Gastrocnemius medialis (tissue), 4 donors: Measurements from ENCODE around the gene NME3.

Experiments
- POLR2A ChIP-seq, 2 donors: fragments of 450-650 bp; IDR thresholded peaks; one replicate each; pipeline ENCODE4 v1.6.1; 2017; ENCODE audit warnings: antibody characterized with exemption in 2 of 2, mild to moderate bottlenecking in 2 of 2, moderate library complexity in 2 of 2
- TF ChIP-seq, protein P1 (sequence below), 5 experiments: fragments of 450-650 bp in 3 of 5; fragments of 200-600 bp in 2 of 5; sonication (generic) in 2 of 5; IDR thresholded peaks in 4 of 5; conservative IDR thresholded peaks in 1 of 5; 1 replicate in 4 of 5; 2 replicates in 1 of 5; pipeline ENCODE4 v1.5.1; 2016 to 2019; ENCODE audit warnings: antibody characterized with exemption in 5 of 5, mild to moderate bottlenecking in 3 of 5, moderate library complexity in 3 of 5

DNA sequence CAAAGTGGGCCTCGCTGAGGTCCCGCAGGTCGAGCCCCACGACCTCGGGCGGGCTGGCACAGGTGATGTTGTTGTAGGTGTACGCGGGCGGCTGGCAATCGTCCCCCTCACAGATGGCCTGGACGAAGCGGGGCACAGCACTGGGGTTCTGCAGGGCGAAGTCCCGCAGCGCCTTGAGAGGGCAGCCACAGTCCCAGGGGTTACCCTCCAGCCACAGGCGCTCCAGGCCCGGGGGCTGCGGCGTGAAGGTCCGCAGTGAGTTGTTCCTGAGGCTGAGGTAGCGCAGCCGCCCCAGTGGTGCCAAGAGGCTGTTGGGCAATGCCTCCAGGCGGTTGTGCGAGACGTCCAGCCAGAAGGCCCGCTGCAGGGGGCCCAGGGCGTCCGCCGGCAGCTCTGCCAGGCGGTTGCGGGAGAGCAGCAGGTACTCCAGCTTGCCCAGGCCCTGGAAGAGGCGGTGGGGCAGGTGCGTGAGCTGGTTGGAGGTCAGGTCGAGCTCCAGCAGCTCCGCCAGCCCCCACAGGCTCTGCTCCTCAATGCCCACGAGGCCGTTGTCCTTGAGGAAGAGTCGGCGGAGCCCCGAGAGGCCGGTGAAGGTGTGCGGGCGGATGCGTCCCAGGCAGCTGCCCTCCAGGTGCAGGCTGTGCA, 19.4 kb upstream of the NME3 start:
- TF ChIP-seq, protein P1, sequence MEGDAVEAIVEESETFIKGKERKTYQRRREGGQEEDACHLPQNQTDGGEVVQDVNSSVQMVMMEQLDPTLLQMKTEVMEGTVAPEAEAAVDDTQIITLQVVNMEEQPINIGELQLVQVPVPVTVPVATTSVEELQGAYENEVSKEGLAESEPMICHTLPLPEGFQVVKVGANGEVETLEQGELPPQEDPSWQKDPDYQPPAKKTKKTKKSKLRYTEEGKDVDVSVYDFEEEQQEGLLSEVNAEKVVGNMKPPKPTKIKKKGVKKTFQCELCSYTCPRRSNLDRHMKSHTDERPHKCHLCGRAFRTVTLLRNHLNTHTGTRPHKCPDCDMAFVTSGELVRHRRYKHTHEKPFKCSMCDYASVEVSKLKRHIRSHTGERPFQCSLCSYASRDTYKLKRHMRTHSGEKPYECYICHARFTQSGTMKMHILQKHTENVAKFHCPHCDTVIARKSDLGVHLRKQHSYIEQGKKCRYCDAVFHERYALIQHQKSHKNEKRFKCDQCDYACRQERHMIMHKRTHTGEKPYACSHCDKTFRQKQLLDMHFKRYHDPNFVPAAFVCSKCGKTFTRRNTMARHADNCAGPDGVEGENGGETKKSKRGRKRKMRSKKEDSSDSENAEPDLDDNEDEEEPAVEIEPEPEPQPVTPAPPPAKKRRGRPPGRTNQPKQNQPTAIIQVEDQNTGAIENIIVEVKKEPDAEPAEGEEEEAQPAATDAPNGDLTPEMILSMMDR (IDR thresholded peaks at IDR 0.05 in 4 of 5, conservative IDR thresholded peaks at IDR 0.05 in 1 of 5): no peak
- TF ChIP-seq POLR2A (IDR thresholded peaks at IDR 0.05): no peak
